Thymus (tissue), 11 donors: ENCODE data around the gene FAHD2A. TPM values are rescaled to one million over a fixed set of nuclear protein-coding genes. Genes with fewer than 3 reads are reported as not detected.

ENCODE experiments used
- DNase-seq, 9 donors: peaks; one replicate each; pipeline ENCODE4 v3.0.0-alpha.2; 2013; ENCODE audit warnings: low spot score in 9 of 9, low read depth in 6 of 9, missing footprints in 1 of 9
- H3K27ac ChIP-seq, 2 donors: one replicate each; pipeline ENCODE4 v1.5.1; 2013; ENCODE audit warnings: control low read depth in 1 of 2, low read depth in 1 of 2, low read length in 1 of 2, mild to moderate bottlenecking in 1 of 2, moderate library complexity in 1 of 2
- H3K27me3 ChIP-seq, 2 donors: one replicate each; pipeline ENCODE4 v1.5.1; 2013; ENCODE audit warnings: low read length in 1 of 2; ENCODE audit not compliant: control insufficient read depth in 2 of 2, insufficient read depth in 1 of 2
- H3K36me3 ChIP-seq, 2 donors: one replicate each; pipeline ENCODE4 v1.5.1; 2013; ENCODE audit warnings: low read length in 1 of 2, mild to moderate bottlenecking in 1 of 2, moderate library complexity in 1 of 2; ENCODE audit not compliant: control insufficient read depth in 2 of 2, insufficient read depth in 2 of 2
- H3K4me1 ChIP-seq, 2 donors: one replicate each; pipeline ENCODE4 v1.5.1; 2013; ENCODE audit warnings: low read length in 2 of 2; ENCODE audit not compliant: control insufficient read depth in 2 of 2, insufficient read depth in 2 of 2
- H3K4me3 ChIP-seq, 2 donors: one replicate each; pipeline ENCODE4 v1.5.1; 2013; ENCODE audit warnings: low read length in 2 of 2, control low read depth in 1 of 2, mild to moderate bottlenecking in 1 of 2
- H3K9me3 ChIP-seq, 2 donors: one replicate each; pipeline ENCODE4 v1.5.1; 2013; ENCODE audit warnings: low read length in 1 of 2, mild to moderate bottlenecking in 1 of 2; ENCODE audit not compliant: control insufficient read depth in 2 of 2, insufficient read depth in 1 of 2
- WGBS: extraction: QIAGEN DNeasy Blood & Tissue Kit; methylation state at CpG from one replicate; pipeline ENCODE4 v1.1.7; 2013; 5-methylcytosine and 5-hydroxymethylcytosine counted together
- polyA plus RNA-seq: library from polyadenylated mRNA; stranded (reverse); fragments of 200-250 nt; gene quantifications from one replicate; pipeline ENCODE4 v1.2.3, GENCODE V29; 2013
- total RNA-seq: library from RNA; stranded (reverse); fragments of 120-200 nt; gene quantifications from one replicate; pipeline ENCODE4 v1.2.4, GENCODE V29; 2013
- donor health status: healthy.

Gene FAHD2A
- total and polyA plus RNA-seq, 2 donors = 16.9 to 30.2 TPM

DNA sequence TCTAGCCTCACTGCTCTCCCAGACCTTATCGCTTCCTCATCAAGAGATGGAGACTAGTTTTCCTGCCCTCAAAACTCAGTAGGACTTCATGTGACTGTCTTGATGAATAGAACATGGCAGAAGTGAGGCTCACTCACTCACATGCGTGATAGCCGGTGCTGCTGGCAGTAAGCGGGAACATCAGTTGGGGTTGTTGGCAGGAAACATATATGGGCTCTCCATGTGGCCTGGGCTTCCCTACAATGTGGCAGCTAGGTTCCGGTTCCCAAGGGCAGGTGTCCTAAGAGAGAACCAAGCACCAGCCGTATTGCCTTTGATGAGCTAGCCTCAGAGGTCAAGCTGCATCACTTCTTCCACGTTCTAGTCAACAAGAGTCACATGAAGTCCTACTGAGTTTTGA lies 15.2 kb upstream of the FAHD2A start:
- WGBS = 94% methylated on average over 7 of the region's 7 CpGs
- H3K27ac ChIP-seq = no peak overlapping the region
- no peaks in the 10 kb centered on the region for H3K4me1 ChIP-seq
- peaks cover 0 to 3% of the 10 kb centered on the region in 2 donors for H3K27me3 ChIP-seq
- DNase-seq = no peak
- H3K4me3 ChIP-seq = no peak overlapping the region
- H3K36me3 ChIP-seq = no peaks in the 10 kb centered on the region
- no peaks in the 10 kb centered on the region for H3K9me3 ChIP-seq

DNA sequence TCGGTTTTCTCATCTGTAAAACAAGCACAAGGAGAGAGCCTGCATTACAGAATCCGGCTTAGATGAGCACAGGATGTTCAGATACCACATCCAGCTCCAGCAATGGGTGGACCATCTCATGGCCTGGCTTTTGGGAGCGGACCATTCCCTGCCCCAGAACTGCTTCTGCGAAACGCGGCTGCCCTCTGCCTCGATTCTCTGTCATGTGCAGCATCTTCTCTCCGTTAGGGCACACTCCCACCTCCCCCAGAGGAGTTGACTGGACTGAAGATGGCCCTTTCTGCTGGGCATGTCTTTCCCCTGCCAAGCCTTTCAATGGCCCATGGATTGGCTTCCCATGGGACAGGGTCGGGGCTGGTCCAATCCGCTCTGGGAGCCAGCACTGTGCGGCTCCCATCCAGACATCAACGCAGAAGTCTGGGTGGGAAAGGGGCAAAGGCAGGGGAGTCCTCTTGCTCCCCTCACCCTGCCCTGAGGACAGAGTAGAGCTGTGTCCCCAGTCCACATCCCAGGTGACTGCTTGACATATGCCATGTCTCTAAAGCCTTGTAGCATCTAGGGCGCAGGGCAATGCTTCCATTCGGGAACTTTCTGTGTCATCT lies 14.3 kb upstream of the FAHD2A start:
- no peak overlapping the region for H3K27ac ChIP-seq
- 95% methylated on average over 14 of the region's 14 CpGs for WGBS
- no peaks in the 10 kb centered on the region for H3K4me1 ChIP-seq
- H3K27me3 ChIP-seq = peaks cover 0 to 3% of the 10 kb centered on the region in 2 donors
- H3K36me3 ChIP-seq = no peaks in the 10 kb centered on the region
- no peaks in the 10 kb centered on the region for H3K9me3 ChIP-seq
- H3K4me3 ChIP-seq = no peak overlapping the region
- no peak for DNase-seq

DNA sequence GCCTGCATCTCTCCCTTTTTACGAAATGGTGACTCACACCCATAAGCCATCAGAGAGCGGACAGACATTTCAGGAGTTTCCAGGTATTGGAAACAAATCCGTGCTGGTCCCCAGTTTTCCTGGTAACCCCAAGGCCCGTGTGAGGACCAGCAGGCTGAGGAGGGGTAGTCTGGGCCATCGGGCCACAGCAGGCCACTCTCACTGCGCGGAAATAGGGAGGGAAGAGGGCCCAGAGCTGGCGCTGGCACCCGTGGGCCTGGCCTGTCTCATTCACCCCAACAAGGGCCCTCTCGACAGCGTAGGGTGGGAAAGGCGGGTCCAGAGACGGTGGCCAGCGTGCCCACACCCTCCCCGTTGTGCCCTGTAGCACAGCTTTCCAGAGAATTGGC lies 13.7 kb upstream of the FAHD2A start:
- no peak overlapping the region for H3K27ac ChIP-seq
- H3K4me1 ChIP-seq = no peaks in the 10 kb centered on the region
- WGBS = 50% methylated on average over 15 of the region's 15 CpGs
- H3K4me3 ChIP-seq = no peak overlapping the region
- H3K36me3 ChIP-seq = no peaks in the 10 kb centered on the region
- peaks cover 0 to 3% of the 10 kb centered on the region in 2 donors for H3K27me3 ChIP-seq
- H3K9me3 ChIP-seq = no peaks in the 10 kb centered on the region
- DNase-seq = no peak

DNA sequence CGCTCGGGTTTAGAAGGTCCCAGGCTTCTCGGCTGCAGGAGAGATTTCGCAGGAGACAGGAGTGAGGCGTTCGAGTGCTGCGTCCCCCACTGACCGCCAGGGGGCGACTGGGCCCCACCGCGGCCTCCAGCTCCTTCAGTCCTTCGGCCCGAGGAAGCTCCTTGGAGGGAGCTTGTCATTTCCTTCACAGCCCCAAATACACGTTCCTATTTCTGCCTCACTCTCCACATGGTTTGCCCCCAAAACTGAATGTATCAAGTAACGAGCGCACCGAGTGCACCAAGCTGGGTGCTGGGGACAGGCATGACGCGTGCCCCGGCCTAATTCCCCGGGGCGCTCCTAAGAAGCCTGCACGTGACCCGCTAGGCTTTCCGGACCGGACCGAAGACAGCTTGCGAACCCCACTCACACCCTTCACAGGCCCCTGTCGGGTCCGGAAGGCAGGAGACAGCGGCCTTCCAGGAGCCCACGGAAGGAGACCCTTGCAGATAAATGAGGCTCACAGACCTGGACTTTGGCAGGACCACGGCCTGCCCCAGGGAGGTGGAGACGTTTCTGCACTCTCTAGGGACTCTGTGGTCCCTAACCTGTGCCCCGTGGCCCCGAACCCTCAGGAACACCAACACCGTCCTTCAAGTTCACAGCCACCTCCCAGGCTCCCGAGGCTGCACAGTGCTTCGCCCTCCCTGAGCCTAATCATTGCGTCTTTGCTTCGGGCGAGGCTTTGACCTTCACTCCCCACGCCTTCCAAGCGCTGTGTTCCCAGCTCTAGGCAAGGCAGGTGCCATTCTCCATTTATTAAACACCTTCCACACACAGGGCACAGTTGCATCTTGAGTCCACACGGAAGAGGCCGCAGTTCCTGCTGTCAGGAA lies 13.0 kb upstream of the FAHD2A start:
- Histone ChIP-seq H3K27me3 (peaks cover 0 to 3% of the 10 kb centered on the region in 2 donors), H3K4me1 (no peaks in the 10 kb centered on the region), H3K9me3 (no peaks in the 10 kb centered on the region), H3K27ac (no peak overlapping the region), H3K4me3 (no peak overlapping the region), H3K36me3 (no peaks in the 10 kb centered on the region)
- peak in 5 of 9 donors; percentile 18 to 65 (median 37) for DNase-seq
- WGBS = 65% methylated on average over 46 of the region's 46 CpGs

DNA sequence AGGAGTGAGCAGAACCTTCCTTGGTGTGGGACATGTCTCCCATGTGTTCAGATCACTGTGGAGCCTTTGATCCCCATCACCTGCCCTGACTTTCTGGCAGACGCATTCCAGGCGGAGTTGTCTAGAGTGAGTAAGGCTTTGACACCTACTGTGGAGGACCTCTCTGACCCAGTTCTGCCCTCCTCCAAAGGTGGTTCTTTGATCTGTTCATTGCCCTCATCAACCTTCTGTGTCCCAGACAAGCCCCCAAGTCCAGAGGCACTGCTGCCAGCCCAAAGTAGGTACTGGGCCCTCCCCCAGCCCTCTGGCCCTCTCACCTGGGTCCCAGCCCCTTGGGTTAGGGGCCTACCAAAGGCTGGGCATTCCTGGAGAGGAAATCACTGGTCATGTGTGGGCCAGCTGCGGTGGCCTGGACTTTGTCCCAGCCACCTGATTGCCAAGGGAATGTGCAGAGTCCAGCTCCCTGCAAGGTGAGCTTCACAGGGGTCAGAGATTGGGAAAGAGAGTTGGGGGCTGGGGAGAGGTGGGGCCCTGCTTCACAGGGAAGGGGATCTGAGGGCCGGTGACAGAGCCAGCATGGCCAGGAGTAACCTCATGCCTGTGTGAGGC lies 12.1 kb upstream of the FAHD2A start:
- no peak for DNase-seq
- peaks cover 0 to 3% of the 10 kb centered on the region in 2 donors for H3K27me3 ChIP-seq
- 99% methylated on average over 4 of the region's 4 CpGs for WGBS
- no peaks in the 10 kb centered on the region for H3K36me3 ChIP-seq
- no peaks in the 10 kb centered on the region for H3K9me3 ChIP-seq
- no peaks in the 10 kb centered on the region for H3K4me1 ChIP-seq
- H3K4me3 ChIP-seq = no peak overlapping the region
- no peak overlapping the region for H3K27ac ChIP-seq

DNA sequence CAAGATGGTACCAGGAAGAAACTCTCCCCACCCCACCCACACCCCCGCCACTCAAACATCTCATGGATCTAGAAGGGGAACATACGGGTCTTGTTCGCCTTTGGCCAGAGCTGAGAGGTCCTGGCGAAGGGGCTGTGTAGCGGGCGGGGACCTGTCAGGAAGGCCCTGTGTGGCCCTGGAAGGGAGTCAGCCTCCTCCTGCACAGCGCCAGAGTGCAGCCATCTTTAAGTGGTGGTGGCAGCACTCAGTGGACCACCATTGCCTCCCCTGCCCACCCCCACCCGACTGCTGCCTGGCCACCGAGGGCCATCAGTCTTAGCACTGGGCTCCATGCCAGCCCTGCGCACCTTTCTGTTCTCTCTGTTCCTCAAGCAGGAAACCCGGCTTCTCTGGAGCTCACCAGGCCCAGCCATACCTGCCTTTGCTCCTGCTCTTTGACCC lies 11.6 kb upstream of the FAHD2A start:
- no peaks in the 10 kb centered on the region for H3K4me1 ChIP-seq
- DNase-seq = no peak
- H3K4me3 ChIP-seq = no peak overlapping the region
- no peak overlapping the region for H3K27ac ChIP-seq
- 85% methylated on average over 11 of the region's 11 CpGs for WGBS
- H3K27me3 ChIP-seq = peaks cover 0 to 3% of the 10 kb centered on the region in 2 donors
- H3K9me3 ChIP-seq = no peaks in the 10 kb centered on the region
- H3K36me3 ChIP-seq = no peaks in the 10 kb centered on the region

DNA sequence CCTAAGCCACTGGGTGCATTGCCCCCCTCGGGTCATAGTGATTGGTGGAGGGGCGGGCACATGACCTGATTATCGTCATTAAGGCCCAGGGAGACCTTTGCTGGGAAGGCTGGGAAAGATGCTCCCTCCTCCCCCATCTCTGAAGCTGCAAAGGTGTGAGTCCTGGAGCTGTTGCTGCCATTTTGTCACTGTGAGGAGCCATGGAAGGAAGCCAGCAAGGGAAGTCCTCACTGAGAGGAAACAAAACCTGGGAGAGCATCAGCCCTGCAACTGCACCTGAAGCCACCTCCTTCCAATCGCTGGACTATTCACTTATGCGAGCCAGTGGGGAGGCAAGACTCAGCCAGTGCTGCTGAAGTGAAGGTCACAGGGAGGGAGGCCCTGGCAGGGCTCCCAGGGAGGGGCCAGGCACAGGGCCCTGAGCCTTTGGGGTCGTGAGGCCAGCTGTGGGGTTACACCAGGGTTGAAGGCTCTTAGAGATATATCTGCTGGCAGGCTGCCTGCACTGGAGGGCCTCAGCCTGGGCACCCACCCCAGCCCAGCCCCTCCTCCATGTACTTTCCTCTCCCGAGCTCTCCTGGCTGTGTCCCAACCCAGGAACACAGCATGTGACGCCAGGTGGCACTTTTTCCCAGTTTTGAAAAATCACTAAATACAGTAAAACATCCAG lies 10.7 kb upstream of the FAHD2A start:
- 87% methylated on average over 8 of the region's 8 CpGs for WGBS
- DNase-seq = no peak

DNA sequence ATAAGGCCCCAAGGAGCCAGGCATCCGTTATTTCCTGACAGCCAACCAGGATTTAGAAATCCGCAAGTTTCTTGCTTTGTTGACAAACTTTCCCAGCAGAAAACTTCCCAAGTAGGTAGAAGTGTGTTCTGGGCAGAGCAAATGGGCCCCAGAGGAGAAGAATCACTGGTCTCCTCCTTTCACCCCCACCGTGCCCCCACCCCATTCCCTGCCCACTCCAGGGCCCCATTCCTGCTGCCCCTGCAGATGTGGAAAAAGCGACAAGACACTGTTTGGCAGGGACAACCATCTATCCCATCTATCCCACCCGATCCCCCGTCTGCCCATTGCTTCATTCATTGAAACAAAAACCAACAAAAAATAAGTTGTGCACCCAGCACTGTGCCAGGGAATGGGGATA lies 10.2 kb upstream of the FAHD2A start:
- WGBS = 98% methylated on average over 6 of the region's 6 CpGs
- Histone ChIP-seq H3K4me3 (no peak overlapping the region), H3K36me3 (no peaks in the 10 kb centered on the region), H3K27ac (no peak overlapping the region), H3K4me1 (no peaks in the 10 kb centered on the region), H3K27me3 (peaks cover 0 to 3% of the 10 kb centered on the region in 2 donors), H3K9me3 (no peaks in the 10 kb centered on the region)
- DNase-seq = no peak

More for the DNA sequence above, 10.7 kb upstream of the FAHD2A start:
- no peak overlapping the region for H3K27ac ChIP-seq
- no peaks in the 10 kb centered on the region for H3K36me3 ChIP-seq
- no peak overlapping the region for H3K4me3 ChIP-seq
- H3K4me1 ChIP-seq = no peaks in the 10 kb centered on the region
- no peaks in the 10 kb centered on the region for H3K9me3 ChIP-seq
- H3K27me3 ChIP-seq = peaks cover 0 to 3% of the 10 kb centered on the region in 2 donors
